ENCODE measurements around the gene RPS18.

DNA sequence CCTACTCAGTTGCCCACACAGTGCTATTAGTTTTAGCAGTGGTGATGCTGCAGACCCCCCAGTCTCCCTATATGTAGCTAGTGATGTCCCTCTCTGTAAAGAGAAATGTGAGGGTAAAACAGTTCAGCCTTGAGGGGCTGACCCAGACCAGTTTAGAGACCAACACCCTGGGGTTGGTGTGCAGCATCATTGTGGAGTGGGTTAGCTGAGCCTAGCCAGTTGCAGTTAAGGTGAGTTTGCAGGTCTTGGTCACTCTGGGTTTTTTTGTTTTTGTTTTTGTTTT is 4.6 kb downstream of the RPS18 start:
- TF ChIP-seq POLR2A (IDR thresholded peaks at IDR 0.05; ENCODE audit: low read length) (no peak), GATA1 (IDR thresholded peaks at IDR 0.05; ENCODE audit: low read depth, low read length) (no peak)

Data from erythroblast (primary cell).